Right forelimb (tissue), 1 donor: ENCODE measurements around the gene KCNMB1.
A peak's percentile ranks its signal among the peaks of the same experiment; 100 is the strongest.

Experiments
- DNase-seq: peaks from one replicate; pipeline ENCODE4 v3.0.0-alpha.2; 2018

Gene KCNMB1, protein sequence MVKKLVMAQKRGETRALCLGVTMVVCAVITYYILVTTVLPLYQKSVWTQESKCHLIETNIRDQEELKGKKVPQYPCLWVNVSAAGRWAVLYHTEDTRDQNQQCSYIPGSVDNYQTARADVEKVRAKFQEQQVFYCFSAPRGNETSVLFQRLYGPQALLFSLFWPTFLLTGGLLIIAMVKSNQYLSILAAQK

DNA sequence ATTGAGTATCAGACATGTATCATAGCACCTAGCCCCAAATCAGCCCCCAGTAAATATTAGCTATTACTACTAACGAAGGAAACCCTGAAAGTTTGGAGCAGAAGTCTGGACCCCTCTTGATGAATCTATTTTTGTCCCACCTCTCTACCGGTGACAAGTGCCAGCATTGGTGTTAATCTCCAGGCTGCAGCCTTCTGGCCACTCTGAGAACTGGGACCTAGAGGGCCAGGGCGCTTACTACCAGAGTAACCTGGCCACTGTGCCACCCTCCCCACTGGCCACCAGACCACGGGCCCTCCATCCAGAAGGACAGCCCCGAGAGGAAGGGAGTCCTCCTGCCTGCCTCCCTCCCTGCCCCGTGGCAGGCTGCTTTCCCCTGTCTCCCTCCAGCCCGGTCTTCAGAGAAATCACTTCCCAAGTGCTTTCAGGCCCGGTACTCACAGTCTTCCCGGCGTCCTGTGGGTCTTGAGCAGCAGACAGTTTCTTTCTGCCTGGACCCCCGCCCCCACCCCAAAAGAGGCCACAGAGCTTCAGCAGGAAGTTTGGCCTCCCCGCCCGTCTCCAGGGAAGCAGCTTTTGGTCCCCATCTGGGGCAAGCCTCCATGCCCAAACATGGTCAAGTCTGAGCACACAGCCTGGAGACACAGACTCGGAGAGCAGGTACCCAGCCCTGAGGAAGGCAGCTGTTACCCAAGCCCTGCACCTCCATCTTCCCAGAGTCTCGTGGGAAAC, at the start of gene KCNMB1:
Gene KCNMB1 (minus strand): TSS at position 550 of the 732 bp plus-strand sequence. CDS start 3,920 bp downstream, outside the sequence.
- no peak for DNase-seq

DNA sequence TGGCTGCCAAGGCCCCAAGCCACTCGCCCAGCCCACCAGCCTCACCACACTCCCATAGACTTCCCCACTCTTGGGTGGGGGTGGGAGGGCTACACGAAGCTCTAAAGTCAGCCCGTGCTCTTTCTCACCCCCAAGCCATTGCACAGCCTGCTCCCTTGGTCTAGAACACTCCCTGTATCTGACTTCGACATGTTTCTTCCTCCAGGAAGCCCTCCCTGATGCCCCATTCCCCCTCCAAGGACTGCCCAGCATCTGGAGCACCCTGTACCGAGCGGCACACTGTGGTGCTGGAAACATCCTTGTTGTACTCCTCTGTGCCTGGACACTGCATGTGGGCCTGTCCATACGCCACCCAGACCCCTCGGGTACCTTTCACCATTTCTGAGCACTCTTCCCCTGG, 49.4 kb upstream of the KCNMB1 start:
- peak; percentile 20 for DNase-seq

DNA sequence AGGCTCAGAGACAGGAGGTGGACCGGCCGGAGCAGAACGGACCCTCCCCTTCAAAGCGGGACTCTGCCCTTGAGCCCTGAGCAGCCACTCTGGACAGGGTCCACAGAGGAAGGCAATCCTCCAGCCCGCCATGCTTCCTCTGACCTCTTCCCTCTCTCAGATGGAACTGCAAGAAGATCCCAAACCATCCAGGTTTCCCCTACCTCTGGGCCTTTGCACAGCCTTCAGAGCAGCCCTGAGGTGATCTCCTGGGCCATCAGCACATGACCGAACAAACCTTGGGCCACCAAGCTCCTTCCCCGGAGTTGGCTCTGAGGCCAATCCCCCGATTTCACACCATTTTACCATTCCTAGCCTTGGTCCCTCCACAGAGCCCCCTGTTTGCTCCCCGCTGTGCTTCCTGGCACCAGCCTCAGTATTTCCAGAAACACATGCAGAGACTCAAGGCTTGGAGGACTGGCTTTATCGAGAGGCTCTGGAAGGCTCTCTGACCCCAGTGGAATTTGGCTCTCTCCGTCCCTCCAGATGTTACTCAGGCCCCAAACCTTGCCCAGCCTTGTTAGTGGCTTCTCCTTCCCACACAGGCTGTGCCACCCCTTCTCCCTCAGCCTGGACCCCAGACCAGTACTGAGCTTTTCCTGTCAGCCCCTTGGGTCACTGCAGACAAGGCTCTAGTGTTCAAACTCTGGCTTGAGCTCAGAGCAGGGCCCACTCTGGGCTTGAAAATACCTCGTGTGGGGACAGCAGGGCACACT, 48.6 kb upstream of the KCNMB1 start:
- DNase-seq, result peak; percentile 35

DNA sequence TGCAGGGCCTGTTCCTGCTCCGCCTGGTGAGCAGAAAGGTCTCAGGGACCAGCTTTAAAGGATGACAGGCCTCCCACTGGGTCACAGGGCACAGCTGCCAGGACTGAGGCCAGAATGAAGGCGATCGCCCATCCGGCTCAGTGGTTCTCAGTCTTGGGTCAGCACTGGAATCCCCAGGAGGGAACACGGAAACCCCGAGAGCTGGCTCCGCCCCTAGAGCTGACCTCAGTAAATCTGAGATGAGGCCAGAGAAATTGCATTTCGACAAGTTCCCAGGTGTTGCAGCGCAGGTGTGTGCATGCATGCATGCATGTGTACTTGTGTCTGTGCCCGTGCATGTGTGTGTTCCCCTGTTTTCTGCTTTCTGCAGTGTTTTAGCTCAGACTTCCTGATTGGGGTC, 47.2 kb upstream of the KCNMB1 start:
- peak; percentile 12 for DNase-seq

DNA sequence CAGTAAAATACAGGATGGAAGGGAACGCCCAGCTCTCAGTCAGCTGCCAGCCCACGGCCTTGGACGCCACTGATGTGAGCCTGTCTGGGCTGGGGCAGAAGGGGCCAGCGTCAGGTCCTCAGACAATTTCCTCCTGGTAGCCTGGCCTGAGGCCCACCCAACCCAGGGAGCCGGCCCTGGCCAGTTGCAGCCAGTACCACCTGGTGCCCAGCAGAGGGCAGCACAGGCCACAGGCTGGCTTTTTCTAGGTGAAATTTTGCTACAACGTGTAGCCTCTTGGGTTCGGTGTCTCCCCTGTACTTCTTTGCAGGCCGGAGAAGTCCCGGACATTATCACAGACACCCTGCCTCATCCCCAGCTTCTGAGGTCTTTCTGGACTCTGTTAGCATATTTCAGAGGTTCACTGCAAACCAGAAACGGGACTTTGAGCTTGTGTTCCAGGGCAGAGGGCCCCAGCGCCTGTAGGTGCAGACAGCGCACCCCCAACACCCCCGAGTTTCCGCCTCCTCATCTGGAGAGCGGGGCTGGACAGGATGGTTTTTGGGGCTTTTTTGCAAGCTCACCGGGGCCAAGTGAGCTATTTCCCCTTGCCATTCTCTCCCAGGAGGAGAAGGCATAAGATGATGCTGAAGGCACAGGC, 45.9 kb upstream of the KCNMB1 start:
- peak; percentile 85 for DNase-seq

DNA sequence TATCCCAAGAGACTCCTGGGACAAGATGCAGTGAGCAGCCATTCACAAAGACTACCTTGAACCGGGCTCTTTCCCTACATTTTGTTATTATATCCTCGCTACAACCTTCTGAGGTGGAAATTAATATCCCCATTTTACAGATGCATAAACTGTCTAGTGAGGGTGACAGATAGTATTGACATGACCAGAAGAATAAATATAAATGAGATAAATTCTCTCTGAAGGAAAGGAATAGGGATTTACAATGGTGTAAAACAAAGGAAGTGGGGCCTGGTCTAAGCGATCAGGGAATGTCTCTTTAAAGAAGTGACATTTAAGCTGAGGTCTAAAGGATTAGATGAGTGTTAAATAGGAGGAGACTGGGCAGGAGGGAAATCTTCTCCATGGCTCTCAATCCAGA, 43.5 kb upstream of the KCNMB1 start:
- DNase-seq, result no peak

DNA sequence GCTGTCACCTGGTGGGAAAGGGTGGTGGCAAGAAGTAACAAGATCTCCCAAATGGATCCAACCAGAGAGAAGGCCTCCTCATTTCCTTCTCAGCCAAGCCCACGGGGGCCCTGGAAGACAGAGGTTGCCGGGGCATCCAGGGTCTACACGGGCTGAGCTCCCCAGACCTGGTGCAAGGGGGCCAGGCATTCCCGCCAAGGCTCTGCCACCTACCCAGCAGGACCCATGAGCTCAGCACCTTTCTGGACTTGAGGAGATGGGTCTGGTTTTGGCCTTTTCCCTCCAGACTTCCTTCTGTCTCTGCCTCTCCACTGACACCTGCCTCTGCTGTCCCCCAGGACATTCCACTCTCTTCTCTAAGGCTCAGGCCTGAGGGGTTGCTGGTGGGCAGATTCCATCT, 42.4 kb upstream of the KCNMB1 start:
- DNase-seq, result no peak

DNA sequence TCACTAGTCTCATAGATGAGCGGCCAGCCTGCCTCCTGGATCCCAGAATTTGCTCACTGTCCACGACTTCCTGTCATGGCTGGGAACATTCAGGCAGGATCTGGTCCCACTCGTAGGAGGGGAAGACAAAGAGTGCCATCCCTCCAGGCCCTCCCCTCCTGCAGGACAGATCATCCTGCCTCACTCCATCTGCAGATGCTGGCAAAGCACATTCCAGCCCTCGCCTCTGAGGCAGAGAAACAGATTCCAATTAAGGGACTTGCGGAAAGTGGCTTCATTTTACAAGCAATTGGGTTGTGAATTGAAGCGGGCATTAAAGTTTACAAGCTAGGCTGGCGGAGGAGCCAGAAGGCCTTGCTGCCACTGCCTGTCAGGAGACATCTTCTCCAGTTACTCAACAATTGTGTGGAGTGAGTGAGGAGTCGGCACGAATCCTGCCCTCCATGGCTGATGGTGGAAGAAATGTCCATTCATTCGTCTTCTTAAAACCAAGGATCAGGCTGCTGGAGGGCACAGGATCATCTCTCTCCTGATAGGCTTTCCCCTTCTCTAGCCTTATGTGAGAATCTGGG, 41.8 kb upstream of the KCNMB1 start:
- no peak for DNase-seq

DNA sequence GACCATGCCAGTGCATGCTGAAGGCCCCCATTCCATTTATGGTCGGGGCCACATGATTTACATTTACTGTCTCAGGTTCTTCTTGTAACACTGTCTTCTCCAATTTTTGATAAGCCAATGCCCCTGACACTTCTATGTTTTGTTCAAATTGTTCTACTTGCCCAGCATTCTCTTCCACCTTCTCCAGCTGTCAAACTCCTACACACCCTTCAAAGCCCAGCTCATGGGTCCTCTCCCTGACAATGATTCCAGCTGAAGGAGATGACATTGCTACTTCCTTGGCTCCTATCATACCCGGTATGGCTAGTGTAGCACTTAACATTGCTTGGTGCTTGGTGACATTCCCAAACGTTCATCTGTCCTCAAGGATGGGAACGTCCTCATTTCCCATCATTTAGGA, 41.1 kb upstream of the KCNMB1 start:
- DNase-seq, result no peak

DNA sequence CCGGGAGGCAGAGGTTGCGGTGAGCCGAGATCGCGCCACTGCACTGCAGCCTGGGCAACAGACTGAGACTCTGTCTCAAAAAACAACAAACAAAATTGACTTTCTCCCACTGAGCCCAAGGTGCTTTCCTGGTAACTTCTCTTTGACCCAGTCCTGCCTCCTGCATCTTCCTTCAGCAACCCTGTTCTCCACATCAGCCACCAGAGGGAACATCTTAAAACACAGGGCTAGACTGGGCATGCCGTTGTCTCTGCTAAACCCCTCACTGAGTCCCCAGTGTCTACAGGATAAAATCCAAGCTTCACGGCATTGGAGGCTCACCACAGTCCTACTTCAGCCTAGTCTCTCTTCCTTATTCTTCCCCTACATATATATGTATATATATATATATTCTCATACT, 39.8 kb upstream of the KCNMB1 start:
- no peak for DNase-seq

DNA sequence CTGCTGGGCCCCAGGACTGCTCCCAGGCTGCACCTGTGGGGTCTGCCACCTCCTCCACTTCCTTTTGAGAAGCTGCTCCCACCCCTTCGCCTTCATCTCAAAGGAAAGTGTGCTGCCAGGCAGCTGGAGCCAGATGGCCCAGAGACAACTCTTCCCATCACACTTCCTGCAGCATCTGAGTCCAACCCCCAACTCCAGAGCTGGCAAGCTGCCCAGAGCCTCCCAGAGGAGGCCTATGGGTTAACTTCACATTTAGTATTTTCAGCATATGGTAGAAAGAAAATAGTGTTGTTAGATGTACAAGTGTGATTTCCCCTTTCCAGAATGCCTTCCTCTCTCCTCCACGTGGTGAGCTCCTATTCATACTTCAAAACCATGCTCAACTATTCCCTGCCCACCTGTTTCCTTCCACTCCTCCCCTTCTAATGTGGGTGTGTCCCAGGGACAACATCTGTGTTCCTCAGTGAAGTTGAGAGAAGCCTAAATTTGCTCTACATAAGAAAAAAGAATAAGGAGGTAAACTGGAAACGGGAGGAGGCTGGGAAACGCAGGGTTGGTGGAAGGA, 38.6 kb upstream of the KCNMB1 start:
- peak; percentile 89 for DNase-seq

DNA sequence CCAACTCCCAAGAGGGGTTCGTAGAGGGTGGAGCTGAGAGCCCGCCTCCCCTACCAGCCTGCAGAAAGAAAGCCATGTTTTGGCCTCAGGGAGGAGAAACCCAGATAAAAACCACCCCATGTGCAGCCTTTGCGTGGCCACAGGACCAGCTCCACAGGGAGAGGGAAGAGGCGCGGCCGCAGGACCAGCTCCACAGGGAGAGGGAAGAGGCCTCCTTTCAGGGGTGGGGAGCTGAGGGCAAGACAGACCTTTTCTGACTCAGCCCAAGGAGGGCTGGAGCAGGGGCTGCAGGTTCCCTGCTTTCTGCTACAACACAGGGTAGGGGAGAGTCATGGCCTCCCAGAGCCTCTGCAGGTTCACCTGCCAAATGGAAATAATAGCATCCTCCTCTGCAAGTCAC, 37.6 kb upstream of the KCNMB1 start:
- DNase-seq, result no peak

DNA sequence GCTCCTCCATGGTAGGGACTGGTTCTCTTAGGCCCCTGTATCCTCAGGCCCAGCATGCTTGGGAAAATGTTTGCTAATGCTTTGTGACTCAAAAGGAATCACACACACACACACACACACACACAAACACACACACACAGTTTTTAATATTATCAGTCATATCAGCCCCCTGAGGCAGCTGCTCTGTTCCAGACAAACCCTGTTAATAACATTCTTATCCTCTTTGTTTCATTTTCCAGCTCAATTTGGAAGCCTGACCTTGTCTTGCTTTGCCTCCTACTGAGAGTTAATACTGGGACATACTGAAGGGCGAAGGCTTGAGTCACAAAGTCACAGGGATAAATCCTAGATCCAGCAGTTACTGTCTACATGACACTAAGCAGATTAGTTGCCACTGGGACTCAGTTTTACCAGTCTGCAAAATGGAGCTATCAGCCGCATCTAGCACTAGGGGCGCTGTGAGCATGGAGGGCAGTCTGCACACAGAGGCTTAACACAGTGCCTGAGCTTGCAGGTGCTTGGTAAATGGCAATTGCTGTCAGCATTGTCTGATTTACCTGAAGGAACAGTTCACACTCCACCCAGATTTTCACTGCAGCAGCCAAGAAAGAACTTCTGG, 37.1 kb upstream of the KCNMB1 start:
- DNase-seq, result no peak

DNA sequence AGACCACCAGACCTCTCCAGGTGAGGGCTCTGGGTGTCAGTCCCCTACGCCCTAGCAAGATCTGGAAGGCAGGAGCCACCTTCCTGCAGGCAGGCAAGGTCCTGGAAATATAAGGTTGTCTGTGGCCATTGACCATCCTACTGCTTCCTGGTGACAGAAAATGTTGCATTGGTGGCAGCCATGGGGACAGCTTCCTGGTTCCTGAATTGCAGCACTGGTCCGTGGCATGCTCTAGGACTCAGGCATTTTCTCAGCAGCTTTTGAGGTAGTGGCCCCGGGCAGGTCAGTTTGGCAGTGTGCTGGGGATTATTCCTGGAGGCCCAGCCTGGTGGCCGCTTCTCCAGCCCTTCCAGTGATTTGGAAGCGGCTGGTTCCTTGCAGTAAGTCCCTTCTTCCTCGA, 36.6 kb upstream of the KCNMB1 start:
- DNase-seq, result no peak

DNA sequence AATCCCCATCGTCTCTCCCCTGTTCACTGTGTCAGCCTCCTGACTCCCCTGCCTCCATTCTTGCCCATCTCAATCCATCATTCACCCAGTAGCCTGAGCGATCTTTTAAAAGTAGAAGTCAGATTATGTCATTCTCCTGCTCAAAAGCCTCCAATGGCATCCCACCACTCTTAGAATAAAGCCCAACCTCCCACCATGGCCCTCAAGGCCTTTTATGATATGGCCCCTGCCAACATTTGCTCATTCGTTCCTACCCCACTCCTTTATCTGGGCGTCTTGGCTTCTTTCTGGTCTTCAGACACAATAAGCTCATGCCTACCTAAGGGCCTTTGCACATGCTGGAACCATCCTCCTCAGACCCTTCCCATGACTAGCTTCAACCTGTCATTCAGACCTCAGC, 35.5 kb upstream of the KCNMB1 start:
- no peak for DNase-seq

DNA sequence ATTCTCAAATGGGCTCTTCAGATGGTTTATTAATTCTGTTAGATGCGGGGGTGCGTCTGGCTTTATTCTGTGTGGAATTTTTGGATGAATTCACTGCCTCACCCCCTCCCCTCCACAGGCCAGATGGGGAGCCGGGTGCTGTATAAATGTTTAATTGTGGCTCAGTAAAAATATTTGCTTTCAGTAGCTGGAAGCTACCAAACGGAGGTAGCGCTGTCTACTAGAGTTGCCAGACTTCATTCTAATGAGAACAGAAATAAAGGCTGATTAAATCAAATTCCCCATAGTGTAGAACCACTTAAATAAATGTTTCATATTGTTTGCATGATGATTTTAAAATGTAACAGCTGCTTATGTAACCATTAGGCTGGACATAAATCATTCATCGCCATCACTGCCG, 34.5 kb upstream of the KCNMB1 start:
- no peak for DNase-seq

DNA sequence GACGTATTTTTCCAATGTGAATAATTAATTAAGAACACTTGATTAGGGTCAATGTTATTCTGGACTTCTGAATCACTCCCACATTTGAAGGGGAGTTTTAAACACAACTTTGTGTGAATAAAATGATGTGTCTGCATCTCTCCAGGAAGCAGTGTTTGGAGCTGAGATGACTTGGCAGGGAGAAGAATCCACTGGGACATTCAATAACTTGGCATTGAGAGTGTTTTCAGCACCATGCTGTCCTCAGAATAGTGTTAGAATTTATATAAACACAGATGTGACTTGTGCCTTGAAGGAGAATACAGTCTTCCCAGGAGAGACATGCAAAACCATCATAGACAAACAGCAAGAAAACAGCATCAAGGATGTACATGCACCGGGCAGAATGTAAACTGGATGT, 32.7 kb upstream of the KCNMB1 start:
- DNase-seq, result no peak

DNA sequence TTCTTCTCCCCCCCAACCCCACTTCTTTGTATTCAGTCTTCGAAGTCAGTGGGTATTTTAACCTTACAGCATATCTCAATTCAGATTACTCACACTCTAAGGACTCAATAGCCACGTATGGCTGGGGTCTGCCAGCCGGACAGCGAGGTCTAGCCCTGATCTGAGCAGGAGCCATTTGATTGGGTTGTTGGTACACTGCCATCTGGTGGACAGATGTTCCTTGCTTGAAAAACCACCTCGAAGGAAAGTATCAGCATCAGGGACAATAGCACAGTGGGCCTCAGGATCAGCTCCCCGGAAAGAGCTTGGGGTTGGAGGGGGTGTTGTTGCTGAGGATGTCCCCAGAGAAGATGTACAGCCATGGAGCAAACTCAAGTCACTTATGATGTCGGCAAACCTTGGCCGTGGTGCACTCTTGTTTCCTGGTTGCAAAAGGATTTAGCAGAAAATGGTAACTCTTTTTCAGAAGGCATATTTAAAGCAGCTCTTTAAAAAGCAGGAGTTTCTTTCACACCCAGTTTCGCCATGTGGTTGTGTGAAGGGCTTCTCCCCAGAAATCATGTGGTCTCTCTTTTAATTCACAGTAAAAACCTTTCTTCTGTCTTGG, 31.7 kb upstream of the KCNMB1 start:
- DNase-seq, result peak; percentile 70

DNA sequence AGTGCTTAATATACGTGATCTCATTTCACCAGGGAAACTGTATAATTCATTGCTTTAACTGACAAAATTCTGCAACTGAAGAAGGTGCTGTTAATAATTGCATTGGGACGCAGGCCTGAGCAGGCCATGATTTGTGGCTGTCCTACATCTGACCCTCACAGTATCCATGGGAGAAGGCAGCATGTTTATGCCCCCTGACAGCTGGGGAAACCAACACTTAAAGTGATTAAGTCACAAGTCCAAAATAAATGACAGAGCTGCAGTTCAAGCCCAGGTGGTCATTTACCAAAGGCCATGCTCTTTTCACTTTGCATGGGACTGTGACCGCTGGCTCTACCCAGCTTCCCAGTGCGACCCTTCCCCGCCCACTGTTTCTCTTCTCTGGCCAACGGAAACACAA, 30.5 kb upstream of the KCNMB1 start:
- no peak for DNase-seq

DNA sequence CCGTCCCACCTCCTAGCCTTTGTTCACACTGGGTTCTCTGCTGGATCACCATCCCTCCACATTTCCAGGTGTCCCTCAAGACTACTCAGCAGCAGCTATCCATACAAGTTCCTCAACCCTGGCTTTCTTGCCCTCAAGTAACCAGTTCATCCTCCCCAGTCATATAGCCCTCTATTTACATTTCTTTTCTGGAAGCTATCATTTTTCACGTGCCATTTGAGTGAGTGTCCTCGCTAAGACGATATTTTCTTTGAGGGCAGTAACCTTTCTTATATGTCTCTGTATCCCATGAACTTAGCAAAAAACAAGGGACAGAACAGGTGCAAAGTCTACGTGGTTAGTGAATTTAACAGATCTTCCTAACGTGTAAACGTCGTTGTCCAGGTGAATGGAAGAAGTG, 29.6 kb upstream of the KCNMB1 start:
- DNase-seq, result no peak

DNA sequence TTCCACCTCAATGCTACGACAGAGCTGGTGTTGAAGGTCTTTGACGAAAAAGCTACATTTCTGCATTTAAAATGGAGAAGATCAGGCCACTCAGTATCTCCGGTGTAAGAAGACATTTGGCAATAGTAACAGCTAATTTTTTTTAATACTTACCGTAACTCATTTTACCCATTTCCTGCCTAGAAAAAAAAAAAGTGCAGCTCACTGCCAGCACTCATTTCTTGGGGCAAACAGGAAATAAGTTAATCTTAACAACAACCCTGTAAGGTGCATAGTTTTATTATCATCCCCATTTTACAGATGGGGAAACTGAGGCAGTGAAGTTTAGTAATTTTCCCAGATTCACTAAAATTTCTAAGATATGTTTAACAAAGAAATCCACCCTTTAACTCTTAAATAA, 27.4 kb upstream of the KCNMB1 start:
- DNase-seq, result no peak

DNA sequence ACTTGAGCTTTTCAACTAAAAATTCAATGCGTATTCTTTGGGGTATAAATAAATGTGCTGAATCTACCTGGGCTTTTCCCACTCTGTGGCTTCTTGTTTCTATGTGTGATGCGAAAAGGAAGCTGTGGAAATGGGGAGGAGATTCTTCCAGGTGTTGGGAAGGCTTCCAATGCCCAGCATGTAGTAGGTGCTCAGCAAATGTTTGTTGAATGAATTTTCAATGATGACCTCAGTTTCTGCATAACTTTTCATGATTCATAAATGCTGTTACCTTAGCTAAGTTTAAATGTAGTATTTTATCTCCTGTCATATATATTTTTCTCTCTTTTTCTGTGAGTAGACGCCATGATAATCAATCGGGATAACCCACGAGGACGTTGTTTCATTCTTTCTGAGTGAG, 25.6 kb upstream of the KCNMB1 start:
- no peak for DNase-seq
